Body of pancreas (tissue), 4 donors: ENCODE data around the gene SYK. TPM values are rescaled to one million over a fixed set of nuclear protein-coding genes. Genes with fewer than 3 reads are reported as not detected.

Source experiments
- ATAC-seq: fragments of 150-250 bp; one replicate; pipeline ENCODE4 v1.9.1; 2016
- DNase-seq, 4 donors: peaks; one replicate each; pipeline ENCODE4 v3.0.0-alpha.2; 2019
- H3K27ac ChIP-seq, 4 donors: fragments of 200-600 bp; sonication (generic); 1 replicate in 3 of 4; 2 replicates in 1 of 4; pipeline versions ENCODE4 v1.5.1 to v1.6.1; 2016 to 2019; ENCODE audit warnings: mild to moderate bottlenecking in 1 of 4, mixed read lengths in 1 of 4, moderate library complexity in 1 of 4
- H3K27me3 ChIP-seq, 2 donors: fragments of 200-600 bp; sonication (generic); one replicate each; pipeline ENCODE4 v1.6.0; 2016; ENCODE audit warnings: mild to moderate bottlenecking in 1 of 2
- H3K36me3 ChIP-seq, 2 donors: fragments of 200-600 bp; sonication (generic); replicated peaks in 1 of 2; 2 replicates each; pipeline ENCODE4 v1.5.1; 2016; ENCODE audit warnings: low read depth in 2 of 2; ENCODE audit not compliant: insufficient read depth in 1 of 2
- H3K4me1 ChIP-seq: fragments of 200-600 bp; sonication (generic); one replicate; pipeline ENCODE4 v1.6.0; 2016
- H3K4me3 ChIP-seq, 2 donors: fragments of 200-600 bp; sonication (generic); 1 replicate in 1 of 2; 2 replicates in 1 of 2; pipeline ENCODE4 v1.5.1; 2016 to 2019
- H3K9me3 ChIP-seq, 3 donors: fragments of 200-600 bp; sonication (generic); 1 replicate in 2 of 3; 2 replicates in 1 of 3; pipeline ENCODE4 v1.5.1; 2016
- POLR2A ChIP-seq, 3 donors: fragments of 450-650 bp; IDR thresholded peaks; one replicate each; pipeline ENCODE4 v1.6.1; 2016; ENCODE audit warnings: antibody characterized with exemption in 3 of 3, mild to moderate bottlenecking in 2 of 3
- WGBS, 2 donors: methylation state at CpG; one replicate each; pipeline ENCODE4 v1.1.5; 2017; 5-methylcytosine and 5-hydroxymethylcytosine counted together
- intact Hi-C: fragments of 100-400 bp; cut with DNase I; formaldehyde crosslinking; loops from one replicate; pipeline ENCODE4 v1.15.1; 2023
- total RNA-seq, 2 donors: library from RNA; depleted of rRNA; stranded (reverse); fragments of >200 nt; gene quantifications; one replicate each; pipeline ENCODE4 v1.1.0, GENCODE V29; 2016
- TF ChIP-seq, protein P1 (sequence below), 7 experiments: fragments of 450-650 bp in 4 of 7; fragments of 200-600 bp in 3 of 7; sonication (generic) in 3 of 7; IDR thresholded peaks; one replicate each; pipeline ENCODE4 v1.5.1; 2016 to 2019; ENCODE audit warnings: antibody characterized with exemption in 7 of 7

The SYK gene
- total RNA-seq, 2 donors from 2014 or later: 10.5 to 11.2 TPM

GRCh38 chr9:90899287-90899686 lies 97.7 kb downstream of the SYK start:
- ATAC-seq (no peak), DNase-seq (no peak)
- Histone ChIP-seq H3K27me3 (no peaks in the 10 kb centered on the region), H3K4me3 (no peak overlapping the region), H3K9me3 (peaks cover 0 to 11% (median 0%) of the 10 kb centered on the region in 3 donors), H3K4me1 (no peaks in the 10 kb centered on the region), H3K27ac (no peak overlapping the region), H3K36me3 (no peaks in the 10 kb centered on the region)
- intact Hi-C loops: no loop called here
- WGBS, 2 donors: 94 to 97% methylated on average over 3 of the region's 3 CpGs
- no peak for TF ChIP-seq POLR2A (IDR thresholded peaks at IDR 0.05)
- TF ChIP-seq, protein P1, sequence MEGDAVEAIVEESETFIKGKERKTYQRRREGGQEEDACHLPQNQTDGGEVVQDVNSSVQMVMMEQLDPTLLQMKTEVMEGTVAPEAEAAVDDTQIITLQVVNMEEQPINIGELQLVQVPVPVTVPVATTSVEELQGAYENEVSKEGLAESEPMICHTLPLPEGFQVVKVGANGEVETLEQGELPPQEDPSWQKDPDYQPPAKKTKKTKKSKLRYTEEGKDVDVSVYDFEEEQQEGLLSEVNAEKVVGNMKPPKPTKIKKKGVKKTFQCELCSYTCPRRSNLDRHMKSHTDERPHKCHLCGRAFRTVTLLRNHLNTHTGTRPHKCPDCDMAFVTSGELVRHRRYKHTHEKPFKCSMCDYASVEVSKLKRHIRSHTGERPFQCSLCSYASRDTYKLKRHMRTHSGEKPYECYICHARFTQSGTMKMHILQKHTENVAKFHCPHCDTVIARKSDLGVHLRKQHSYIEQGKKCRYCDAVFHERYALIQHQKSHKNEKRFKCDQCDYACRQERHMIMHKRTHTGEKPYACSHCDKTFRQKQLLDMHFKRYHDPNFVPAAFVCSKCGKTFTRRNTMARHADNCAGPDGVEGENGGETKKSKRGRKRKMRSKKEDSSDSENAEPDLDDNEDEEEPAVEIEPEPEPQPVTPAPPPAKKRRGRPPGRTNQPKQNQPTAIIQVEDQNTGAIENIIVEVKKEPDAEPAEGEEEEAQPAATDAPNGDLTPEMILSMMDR (IDR thresholded peaks at IDR 0.05): no peak

DNA sequence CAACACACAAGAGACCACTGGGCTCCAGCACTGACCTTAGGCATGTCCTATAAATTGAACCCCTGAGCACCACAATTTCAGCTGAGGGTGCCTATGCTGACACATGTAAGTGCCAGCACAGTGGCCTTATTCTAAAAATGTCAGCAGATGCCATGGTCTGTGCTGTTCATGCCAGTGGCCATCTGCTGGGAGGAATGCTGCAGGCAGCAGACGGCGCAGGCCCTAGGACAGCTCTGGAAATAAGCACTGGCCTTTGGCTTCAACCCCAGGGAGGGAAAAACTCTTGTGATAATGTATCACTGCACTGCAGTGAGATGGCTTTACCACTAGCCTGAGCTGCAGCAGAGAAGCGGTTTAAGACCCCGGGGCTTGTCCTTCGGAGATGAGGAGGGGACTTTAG lies 98.5 kb downstream of the SYK start:
- ATAC-seq: no peak
- Histone ChIP-seq H3K4me3 (no peak overlapping the region), H3K4me1 (peaks cover 4% of the 10 kb centered on the region), H3K27ac (no peak overlapping the region), H3K36me3 (no peaks in the 10 kb centered on the region), H3K9me3 (peaks cover 0 to 11% (median 0%) of the 10 kb centered on the region in 3 donors), H3K27me3 (no peaks in the 10 kb centered on the region)
- TF ChIP-seq, protein P1 (IDR thresholded peaks at IDR 0.05): no peak
- no peak for TF ChIP-seq POLR2A (IDR thresholded peaks at IDR 0.05)
- DNase-seq: no peak
- intact Hi-C loops: no loop called here
- WGBS, 2 donors: 78 to 88% methylated on average over 3 to 5 of the region's 5 CpGs

GRCh38 chr9:90901933-90902332 lies 100.3 kb downstream of the SYK start:
- no peak for ATAC-seq
- Histone ChIP-seq H3K27ac (no peak overlapping the region), H3K36me3 (no peaks in the 10 kb centered on the region), H3K4me1 (peaks cover 4% of the 10 kb centered on the region), H3K4me3 (no peak overlapping the region), H3K9me3 (peaks cover 0 to 11% (median 0%) of the 10 kb centered on the region in 3 donors), H3K27me3 (no peaks in the 10 kb centered on the region)
- DNase-seq: no peak
- WGBS, 2 donors: 86 to 94% methylated on average over 8 of the region's 8 CpGs
- intact Hi-C loops: no loop called here
- no peak for TF ChIP-seq POLR2A (IDR thresholded peaks at IDR 0.05)
- TF ChIP-seq, protein P1 (IDR thresholded peaks at IDR 0.05): no peak

GRCh38 chr9:90903766-90904424 lies 102.3 kb downstream of the SYK start:
- no peaks in the 10 kb centered on the region for H3K36me3 ChIP-seq
- ATAC-seq: no peak
- H3K9me3 ChIP-seq: peaks cover 0 to 11% (median 0%) of the 10 kb centered on the region in 3 donors
- H3K27me3 ChIP-seq: no peaks in the 10 kb centered on the region
- peaks cover 4% of the 10 kb centered on the region for H3K4me1 ChIP-seq
- WGBS, 2 donors: 84 to 87% methylated on average over 11 of the region's 11 CpGs
- H3K27ac ChIP-seq: no peak overlapping the region
- H3K4me3 ChIP-seq: no peak overlapping the region
- no peak for DNase-seq
- intact Hi-C loops: no loop called here
- TF ChIP-seq, protein P1 (IDR thresholded peaks at IDR 0.05): no peak
- TF ChIP-seq POLR2A (IDR thresholded peaks at IDR 0.05): no peak
